Keratinocyte (primary cell): ENCODE results near the gene URAD. TPM values are rescaled to one million over a fixed set of nuclear protein-coding genes. Genes with fewer than 3 reads are reported as not detected.

ENCODE experiments used
- DNase-seq: peaks from one replicate; pipeline ENCODE4 v3.0.0-alpha.2; 2011; ENCODE audit warnings: low read depth, missing footprints, low spot score
- FAIRE-seq: peaks from 2 replicates; lab custom pipeline; 2011; peaks lifted over from hg19 to GRCh38; lab: Jason Lieb, UNC
- H2AFZ ChIP-seq: 2 replicates; pipeline ENCODE4 v1.6.0; 2012; ENCODE audit warnings: low read length, control low read depth, inconsistent platforms; ENCODE audit not compliant: control insufficient read depth
- H3K27ac ChIP-seq: 2 replicates; pipeline ENCODE4 v1.5.1; 2011; ENCODE audit warnings: low read length; ENCODE audit not compliant: control insufficient read depth, insufficient read depth
- H3K27me3 ChIP-seq: 3 replicates; pipeline ENCODE4 v1.6.0; 2011; ENCODE audit warnings: low read length; ENCODE audit not compliant: control insufficient read depth, insufficient read depth; ENCODE audit errors: extremely low read depth
- H3K36me3 ChIP-seq, 2 experiments: 2 replicates in 1 of 2; 3 replicates in 1 of 2; pipeline ENCODE4 v1.5.1; 2011; ENCODE audit warnings: low read length in 2 of 2, mild to moderate bottlenecking in 1 of 2; ENCODE audit not compliant: control insufficient read depth in 2 of 2, insufficient read depth in 2 of 2; ENCODE audit errors: extremely low read depth in 1 of 2
- H3K4me1 ChIP-seq: 3 replicates; pipeline ENCODE4 v1.5.1; 2011; ENCODE audit warnings: low read length; ENCODE audit not compliant: control insufficient read depth, insufficient read depth; ENCODE audit errors: extremely low read depth
- H3K4me2 ChIP-seq: 3 replicates; pipeline ENCODE4 v1.6.0; 2011; ENCODE audit warnings: low read depth, low read length; ENCODE audit not compliant: control insufficient read depth, insufficient read depth; ENCODE audit errors: extremely low read depth
- H3K4me3 ChIP-seq, 3 experiments: fragments of 200-600 bp in 1 of 3; sonication (generic) in 1 of 3; 2 replicates in 2 of 3; 3 replicates in 1 of 3; pipeline ENCODE4 v1.5.1; 2011 to 2016; ENCODE audit warnings: low read length in 3 of 3, mild to moderate bottlenecking in 3 of 3, control low read depth in 2 of 3, inconsistent platforms in 1 of 3, low read depth in 1 of 3, mixed read lengths in 1 of 3, mixed run types in 1 of 3, moderate library complexity in 1 of 3; ENCODE audit not compliant: control insufficient read depth in 2 of 3, insufficient read depth in 2 of 3; ENCODE audit errors: extremely low read depth in 1 of 3
- H3K79me2 ChIP-seq: 2 replicates; pipeline ENCODE4 v1.6.0; 2012; ENCODE audit warnings: low read length; ENCODE audit not compliant: control insufficient read depth, insufficient read depth
- H3K9ac ChIP-seq: 3 replicates; pipeline ENCODE4 v1.6.0; 2011; ENCODE audit warnings: low read length; ENCODE audit not compliant: control insufficient read depth, insufficient read depth; ENCODE audit errors: extremely low read depth
- H3K9me1 ChIP-seq: 3 replicates; pipeline ENCODE4 v1.6.0; 2011; ENCODE audit warnings: low read length; ENCODE audit not compliant: control insufficient read depth, insufficient read depth; ENCODE audit errors: extremely low read depth
- H3K9me3 ChIP-seq: 2 replicates; pipeline ENCODE4 v1.5.1; 2012; ENCODE audit warnings: low read depth, low read length; ENCODE audit not compliant: control insufficient read depth
- H4K20me1 ChIP-seq: 3 replicates; pipeline ENCODE4 v1.6.0; 2011; ENCODE audit warnings: low read length; ENCODE audit not compliant: control insufficient read depth, insufficient read depth; ENCODE audit errors: extremely low read depth
- CTCF ChIP-seq, 3 experiments: IDR thresholded peaks in 1 of 3; conservative IDR thresholded peaks in 1 of 3; optimal IDR thresholded peaks in 1 of 3; 2 replicates in 2 of 3; 3 replicates in 1 of 3; pipeline versions ENCODE3 to v1.5.1; 2011; ENCODE audit warnings: low read length in 3 of 3, mild to moderate bottlenecking in 3 of 3, moderate library complexity in 2 of 3, control low read depth in 1 of 3, inconsistent platforms in 1 of 3; ENCODE audit not compliant: insufficient read depth in 2 of 3; ENCODE audit errors: extremely low read depth in 1 of 3
- EZH2 ChIP-seq: IDR thresholded peaks from one replicate; pipeline ENCODE4 v1.6.1; 2012; ENCODE audit warnings: inconsistent platforms, mild to moderate bottlenecking, low read length, moderate library complexity
- dilution Hi-C: fragments of 300-500 bp; cut with MboI; formaldehyde crosslinking; loops from one replicate; pipeline ENCODE4 v1.7.0; 2020; ENCODE audit warnings: low sequenced_read_pairs; ENCODE audit not compliant: extremely low pct_ligation_motif_present
- polyA plus RNA-seq, 5 experiments: library from polyadenylated mRNA; depleted of rRNA in 3 of 5; stranded (reverse) in 3 of 5; stranded (forward) in 1 of 5; unstranded in 1 of 5; fragments of >200 nt; gene quantifications; 1 replicate in 1 of 5; 2 replicates in 3 of 5; 3 replicates in 1 of 5; pipeline versions ENCODE4 v1.2.1 to v1.2.3, GENCODE V29; 2011 to 2012; ENCODE audit warnings: missing spikeins in 2 of 5, low read depth in 1 of 5, low replicate concordance in 1 of 5
- small RNA-seq, 3 experiments: library from RNA; depleted of rRNA; stranded (forward); fragments of <200 nt; gene quantifications; one replicate each; pipeline ENCODE3, GENCODE V24; 2012; ENCODE audit warnings: low read depth in 3 of 3, low replicate concordance in 1 of 3; ENCODE audit not compliant: insufficient read length in 3 of 3

Gene URAD
- polyA plus RNA-seq, 1 donor (not counting 4 experiments of a cell fraction or from before 2014, with no cell fraction given) = not detected

GRCh38 chr13:27928805-27929753 is 59.4 kb downstream of the URAD start:
- H3K9ac ChIP-seq = no peak overlapping the region
- DNase-seq (no peak), FAIRE-seq (no peak)
- no peaks in the 10 kb centered on the region for H3K9me1 ChIP-seq
- no peak overlapping the region for H2AFZ ChIP-seq
- peaks cover 76% of the 10 kb centered on the region for H3K27me3 ChIP-seq
- H3K4me3 ChIP-seq = no peak overlapping the region
- no peaks in the 10 kb centered on the region for H3K9me3 ChIP-seq
- H3K4me1 ChIP-seq = no peaks in the 10 kb centered on the region
- no peaks in the 10 kb centered on the region for H3K79me2 ChIP-seq
- no peak overlapping the region for H3K27ac ChIP-seq
- H3K4me2 ChIP-seq = no peak overlapping the region
- dilution Hi-C loops = no loop called here
- H4K20me1 ChIP-seq = no peaks in the 10 kb centered on the region
- peak; percentile 37 for TF ChIP-seq EZH2
- no peak for TF ChIP-seq CTCF (optimal IDR thresholded peaks at IDR 0.05 in 1 of 3, IDR thresholded peaks at IDR 0.05 in 1 of 3, conservative IDR thresholded peaks at IDR 0.05 in 1 of 3; ENCODE audit: extremely low read depth in 1 of 3, insufficient read depth in 2 of 3, low read length in 3 of 3)
- no peaks in the 10 kb centered on the region for H3K36me3 ChIP-seq

GRCh38 chr13:27928353-27928804 is 60.1 kb downstream of the URAD start:
- H2AFZ ChIP-seq = no peak overlapping the region
- H3K9me3 ChIP-seq = no peaks in the 10 kb centered on the region
- TF ChIP-seq EZH2 (peak; percentile 33), CTCF (optimal IDR thresholded peaks at IDR 0.05 in 1 of 3, IDR thresholded peaks at IDR 0.05 in 1 of 3, conservative IDR thresholded peaks at IDR 0.05 in 1 of 3; ENCODE audit: extremely low read depth in 1 of 3, insufficient read depth in 2 of 3, low read length in 3 of 3) (no peak)
- no peaks in the 10 kb centered on the region for H3K36me3 ChIP-seq
- dilution Hi-C loops = no loop called here
- peaks cover 83% of the 10 kb centered on the region for H3K27me3 ChIP-seq
- H3K79me2 ChIP-seq = no peaks in the 10 kb centered on the region
- H3K27ac ChIP-seq = no peak overlapping the region
- no peaks in the 10 kb centered on the region for H3K9me1 ChIP-seq
- no peaks in the 10 kb centered on the region for H4K20me1 ChIP-seq
- DNase-seq = no peak
- no peak overlapping the region for H3K9ac ChIP-seq
- FAIRE-seq = no peak
- no peaks in the 10 kb centered on the region for H3K4me1 ChIP-seq
- no peak overlapping the region for H3K4me3 ChIP-seq
- H3K4me2 ChIP-seq = no peak overlapping the region

Small RNAs within 50 kb of the gene (small RNA-seq; reads per million reads assigned to genes)
- 0 to 0.33 (median 0) reads per million in 3 experiments for gene ATP5F1EP2
- gene RN7SL272P = 0 to 0.67 (median 0) reads per million in 3 experiments

Other genes starting within 250 kb of the URAD start
- not detected in 3 replicates for gene GSX1, start 196.2 kb downstream of the URAD start, polyA plus RNA-seq
- gene PDX1, start 68.7 kb downstream of the URAD start, polyA plus RNA-seq = not detected in 3 replicates
- not detected in 3 replicates for gene CDX2, start 19.4 kb downstream of the URAD start, polyA plus RNA-seq
- not detected in 3 replicates for gene FLT3, start 111.9 kb upstream of the URAD start, polyA plus RNA-seq
- 11.8 to 16.8 TPM (median 12.1 TPM) in 3 replicates for gene PAN3, start 149.9 kb upstream of the URAD start, polyA plus RNA-seq